Astrocyte (in vitro differentiated cells and primary cell): Measurements from ENCODE around the gene CCDC3. TPM values are rescaled to one million over a fixed set of nuclear protein-coding genes. Genes with fewer than 3 reads are reported as not detected.

ENCODE experiments used
- DNase-seq: peaks from one replicate; pipeline ENCODE4 v3.0.0-alpha.2; 2010; ENCODE audit warnings: low read depth
- FAIRE-seq: peaks from 2 replicates; lab custom pipeline; 2011; peaks lifted over from hg19 to GRCh38; lab: Jason Lieb, UNC
- H2AFZ ChIP-seq: 2 replicates; pipeline ENCODE4 v1.6.0; 2012; ENCODE audit warnings: low read depth, low read length, inconsistent platforms
- H3K27ac ChIP-seq: 2 replicates; pipeline ENCODE4 v1.5.1; 2011; ENCODE audit warnings: low read depth, low read length, inconsistent platforms
- H3K27me3 ChIP-seq: 2 replicates; pipeline ENCODE4 v1.6.0; 2011; ENCODE audit warnings: low read length, inconsistent platforms; ENCODE audit not compliant: insufficient read depth
- H3K36me3 ChIP-seq: 2 replicates; pipeline ENCODE4 v1.5.1; 2011; ENCODE audit warnings: low read length, inconsistent platforms; ENCODE audit not compliant: insufficient read depth
- H3K4me1 ChIP-seq: 2 replicates; pipeline ENCODE4 v1.5.1; 2011; ENCODE audit warnings: low read length, inconsistent platforms; ENCODE audit not compliant: insufficient read depth
- H3K4me2 ChIP-seq: 2 replicates; pipeline ENCODE4 v1.6.0; 2012; ENCODE audit warnings: low read length, inconsistent platforms
- H3K4me3 ChIP-seq: 2 replicates; pipeline ENCODE4 v1.5.1; 2011; ENCODE audit warnings: low read depth, mild to moderate bottlenecking, low read length, inconsistent platforms; ENCODE audit not compliant: insufficient read depth
- H3K79me2 ChIP-seq: 2 replicates; pipeline ENCODE4 v1.6.0; 2012; ENCODE audit warnings: mild to moderate bottlenecking, low read length, inconsistent platforms; ENCODE audit not compliant: insufficient read depth
- H3K9ac ChIP-seq: 2 replicates; pipeline ENCODE4 v1.6.0; 2012; ENCODE audit warnings: mild to moderate bottlenecking, low read length, inconsistent platforms
- H3K9me3 ChIP-seq: 2 replicates; pipeline ENCODE4 v1.5.1; 2012; ENCODE audit warnings: low read depth, mild to moderate bottlenecking, low read length, inconsistent platforms; ENCODE audit not compliant: insufficient read depth
- H4K20me1 ChIP-seq: 2 replicates; pipeline ENCODE4 v1.6.0; 2012; ENCODE audit warnings: low read length, inconsistent platforms; ENCODE audit not compliant: insufficient read depth
- H3K27ac Mint-ChIP-seq: one replicate; pipeline ENCODE4 v1.8.0; 2021; ENCODE audit warnings: mild to moderate bottlenecking, mixed read lengths; ENCODE audit not compliant: unreplicated experiment
- H3K27me3 Mint-ChIP-seq: one replicate; pipeline ENCODE4 v1.8.0; 2021; ENCODE audit warnings: low read depth, mixed read lengths; ENCODE audit not compliant: unreplicated experiment
- H3K36me3 Mint-ChIP-seq: one replicate; pipeline ENCODE4 v1.8.0; 2021; ENCODE audit warnings: low read depth, mixed read lengths; ENCODE audit not compliant: unreplicated experiment
- H3K4me1 Mint-ChIP-seq: one replicate; pipeline ENCODE4 v1.8.0; 2021; ENCODE audit warnings: low read depth, mixed read lengths; ENCODE audit not compliant: unreplicated experiment
- H3K4me3 Mint-ChIP-seq: one replicate; pipeline ENCODE4 v1.8.0; 2021; ENCODE audit warnings: mild to moderate bottlenecking, moderate library complexity, mixed read lengths; ENCODE audit not compliant: unreplicated experiment
- H3K9me3 Mint-ChIP-seq: one replicate; pipeline ENCODE4 v1.8.0; 2021; ENCODE audit warnings: mild to moderate bottlenecking, mixed read lengths; ENCODE audit not compliant: unreplicated experiment
- EZH2 ChIP-seq: IDR thresholded peaks from 2 replicates; pipeline ENCODE4 v1.6.1; 2012; ENCODE audit warnings: mild to moderate bottlenecking, low read length, inconsistent platforms; ENCODE audit not compliant: insufficient read depth
- total RNA-seq: library from RNA; stranded (reverse); gene quantifications from 2 replicates; pipeline ENCODE4 v1.2.1, GENCODE V29; 2021
- TF ChIP-seq, protein P1 (sequence below): IDR thresholded peaks from 2 replicates; pipeline ENCODE4 v1.5.1; 2011; ENCODE audit warnings: low read depth, mild to moderate bottlenecking, inconsistent platforms, low read length, moderate library complexity; ENCODE audit not compliant: insufficient read depth

CCDC3 gene
- total RNA-seq, 1 donor from 2014 or later, result 25.8 TPM

DNA sequence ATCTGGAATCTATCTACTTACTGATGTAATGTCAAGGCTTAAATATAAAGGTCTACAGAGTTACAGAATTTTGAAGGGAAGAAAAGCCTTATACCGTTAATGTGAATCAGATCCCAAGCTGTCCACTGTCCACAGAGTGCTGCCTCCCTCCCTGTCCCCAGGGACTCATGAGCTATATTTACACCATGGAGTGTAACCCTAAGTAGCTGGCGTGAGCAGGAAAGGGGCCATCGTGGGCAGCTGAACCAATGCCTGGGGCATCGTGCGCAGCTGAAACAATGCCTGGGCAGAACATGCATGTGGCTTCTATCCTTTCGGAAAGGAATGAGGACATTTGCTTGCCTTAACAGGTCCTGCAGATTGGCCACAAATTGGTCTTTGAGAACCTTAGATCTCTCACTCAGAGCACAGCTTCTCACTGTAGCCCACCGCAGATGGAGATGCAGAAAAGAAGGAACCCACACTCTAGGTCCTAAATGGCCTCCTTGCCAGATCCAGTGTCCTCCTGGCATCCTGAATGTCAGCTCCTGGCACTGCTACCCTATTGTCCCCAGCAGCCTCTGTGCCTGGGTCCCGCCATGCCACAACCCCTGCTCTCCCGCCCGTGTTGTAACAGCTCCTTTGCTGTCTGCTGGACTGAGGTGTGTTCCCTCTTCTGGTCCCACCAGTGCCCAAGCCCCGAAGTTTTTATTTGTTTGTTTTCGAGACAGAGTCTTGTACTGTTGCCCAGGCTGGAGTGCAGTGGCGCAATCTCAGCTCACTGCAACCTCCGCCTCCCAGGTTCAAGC, 30.3 kb downstream of the CCDC3 start:
- Mint-ChIP-seq H3K36me3 (peaks cover 28% of the 10 kb centered on the region), H3K4me3 (no peak overlapping the region), H3K27me3 (peaks cover 4% of the 10 kb centered on the region), H3K9me3 (peaks cover 22% of the 10 kb centered on the region), H3K4me1 (peaks cover 9% of the 10 kb centered on the region), H3K27ac (no peak overlapping the region)
- TF ChIP-seq, protein P1, sequence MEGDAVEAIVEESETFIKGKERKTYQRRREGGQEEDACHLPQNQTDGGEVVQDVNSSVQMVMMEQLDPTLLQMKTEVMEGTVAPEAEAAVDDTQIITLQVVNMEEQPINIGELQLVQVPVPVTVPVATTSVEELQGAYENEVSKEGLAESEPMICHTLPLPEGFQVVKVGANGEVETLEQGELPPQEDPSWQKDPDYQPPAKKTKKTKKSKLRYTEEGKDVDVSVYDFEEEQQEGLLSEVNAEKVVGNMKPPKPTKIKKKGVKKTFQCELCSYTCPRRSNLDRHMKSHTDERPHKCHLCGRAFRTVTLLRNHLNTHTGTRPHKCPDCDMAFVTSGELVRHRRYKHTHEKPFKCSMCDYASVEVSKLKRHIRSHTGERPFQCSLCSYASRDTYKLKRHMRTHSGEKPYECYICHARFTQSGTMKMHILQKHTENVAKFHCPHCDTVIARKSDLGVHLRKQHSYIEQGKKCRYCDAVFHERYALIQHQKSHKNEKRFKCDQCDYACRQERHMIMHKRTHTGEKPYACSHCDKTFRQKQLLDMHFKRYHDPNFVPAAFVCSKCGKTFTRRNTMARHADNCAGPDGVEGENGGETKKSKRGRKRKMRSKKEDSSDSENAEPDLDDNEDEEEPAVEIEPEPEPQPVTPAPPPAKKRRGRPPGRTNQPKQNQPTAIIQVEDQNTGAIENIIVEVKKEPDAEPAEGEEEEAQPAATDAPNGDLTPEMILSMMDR, result no peak
- TF ChIP-seq EZH2, result no peak
- no peak overlapping the region for H3K27ac ChIP-seq
- peaks cover 6% of the 10 kb centered on the region for H3K4me1 ChIP-seq
- H2AFZ ChIP-seq, result no peak overlapping the region
- H3K4me2 ChIP-seq, result no peak overlapping the region
- H3K4me3 ChIP-seq, result no peak overlapping the region
- no peaks in the 10 kb centered on the region for H3K36me3 ChIP-seq
- no peaks in the 10 kb centered on the region for H3K27me3 ChIP-seq
- no peak for DNase-seq
- no peak for FAIRE-seq
- no peaks in the 10 kb centered on the region for H4K20me1 ChIP-seq
- no peaks in the 10 kb centered on the region for H3K79me2 ChIP-seq
- no peak overlapping the region for H3K9ac ChIP-seq
- H3K9me3 ChIP-seq, result no peaks in the 10 kb centered on the region

GRCh38 chr10:12969951-12970350, 31.6 kb downstream of the CCDC3 start:
- DNase-seq (peak; percentile 46), FAIRE-seq (no peak)
- Histone ChIP-seq H3K79me2 (no peaks in the 10 kb centered on the region), H3K4me2 (peak overlapping the region; percentile 53), H3K27me3 (no peaks in the 10 kb centered on the region), H3K9ac (no peak overlapping the region), H4K20me1 (no peaks in the 10 kb centered on the region), H2AFZ (peak overlapping the region; percentile 9), H3K9me3 (no peaks in the 10 kb centered on the region), H3K36me3 (no peaks in the 10 kb centered on the region), H3K27ac (no peak overlapping the region), H3K4me1 (peaks cover 6% of the 10 kb centered on the region), H3K4me3 (no peak overlapping the region)
- Mint-ChIP-seq H3K9me3 (peaks cover 22% of the 10 kb centered on the region), H3K27ac (no peak overlapping the region), H3K4me3 (no peak overlapping the region), H3K27me3 (no peaks in the 10 kb centered on the region), H3K4me1 (peaks cover 7% of the 10 kb centered on the region), H3K36me3 (peaks cover 28% of the 10 kb centered on the region)
- TF ChIP-seq EZH2, result no peak
- TF ChIP-seq, protein P1, result no peak

- peaks cover 6% of the 10 kb centered on the region for H3K4me1 ChIP-seq
- H3K9ac ChIP-seq, result no peak overlapping the region
- H3K4me3 ChIP-seq, result no peak overlapping the region
- H2AFZ ChIP-seq, result no peak overlapping the region
- H3K27ac ChIP-seq, result no peak overlapping the region
- H3K27ac Mint-ChIP-seq, result no peak overlapping the region
- H3K36me3 ChIP-seq, result no peaks in the 10 kb centered on the region
- H3K4me3 Mint-ChIP-seq, result no peak overlapping the region
- FAIRE-seq (no peak), DNase-seq (no peak)
- H3K36me3 Mint-ChIP-seq, result peaks cover 18% of the 10 kb centered on the region
- no peak overlapping the region for H3K4me2 ChIP-seq
- no peaks in the 10 kb centered on the region for H3K9me3 ChIP-seq
- no peaks in the 10 kb centered on the region for H3K79me2 ChIP-seq
- peaks cover 6% of the 10 kb centered on the region for H3K4me1 Mint-ChIP-seq
- no peak for TF ChIP-seq EZH2
- TF ChIP-seq, protein P1, result no peak
- H3K9me3 Mint-ChIP-seq, result peaks cover 21% of the 10 kb centered on the region
- H4K20me1 ChIP-seq, result no peaks in the 10 kb centered on the region
- H3K27me3 ChIP-seq, result no peaks in the 10 kb centered on the region
- peaks cover 2% of the 10 kb centered on the region for H3K27me3 Mint-ChIP-seq
Measured at GRCh38 chr10:12966067-12966466, 35.4 kb downstream of the CCDC3 start.
